GM19328 (cell line): ENCODE data around the gene CETN3.

ENCODE experiments used
- ATAC-seq: cut with Tn5 transposase; IDR thresholded peaks from one replicate; pipeline ENCODE4 v1.9.1; 2021; ENCODE audit warnings: mild to moderate bottlenecking, moderate library complexity; ENCODE audit not compliant: unreplicated experiment

The CETN3 gene

GRCh38 chr5:90409318-90410177, at the start of gene CETN3:
TSS of gene CETN3 (minus strand) at chr5:90409756. CDS start at chr5:90409661, 95 bp downstream.
- peak; percentile 94 for ATAC-seq

GRCh38 chr5:90446961-90447360, 37.4 kb upstream of the CETN3 start:
- ATAC-seq = no peak

GRCh38 chr5:90440644-90441043, 31.1 kb upstream of the CETN3 start:
- no peak for ATAC-seq

- ATAC-seq = no peak
These were observed 28.5 kb upstream of the CETN3 start for GRCh38 chr5:90438100-90438499.

- ATAC-seq = no peak
These were observed 28.1 kb upstream of the CETN3 start for GRCh38 chr5:90437663-90438062.

GRCh38 chr5:90434116-90434714, 24.7 kb upstream of the CETN3 start:
- ATAC-seq = peak; percentile 56

- ATAC-seq = no peak
These were observed 14.7 kb upstream of the CETN3 start for GRCh38 chr5:90424245-90424644.

GRCh38 chr5:90421136-90421535, 11.6 kb upstream of the CETN3 start:
- no peak for ATAC-seq

GRCh38 chr5:90418214-90418613, 8.7 kb upstream of the CETN3 start:
- ATAC-seq = no peak

- ATAC-seq = no peak
These were observed 714 bp upstream of the CETN3 start for GRCh38 chr5:90410178-90410762.

GRCh38 chr5:90408571-90409317, 812 bp downstream of the CETN3 start:
- ATAC-seq = peak; percentile 8

- no peak for ATAC-seq
These were observed 3.1 kb downstream of the CETN3 start for GRCh38 chr5:90406466-90406865.

GRCh38 chr5:90402521-90403255, 6.9 kb downstream of the CETN3 start:
- no peak for ATAC-seq

- ATAC-seq = no peak
These were observed 10.3 kb downstream of the CETN3 start for GRCh38 chr5:90399251-90399650.

- ATAC-seq = no peak
These were observed 10.8 kb downstream of the CETN3 start for GRCh38 chr5:90398726-90399125.

GRCh38 chr5:90395005-90395404, 14.6 kb downstream of the CETN3 start:
- no peak for ATAC-seq

- no peak for ATAC-seq
These were observed 18.6 kb downstream of the CETN3 start for GRCh38 chr5:90390928-90391327.

- no peak for ATAC-seq
These were observed 19.2 kb downstream of the CETN3 start for GRCh38 chr5:90390326-90390725.

GRCh38 chr5:90387508-90387907, 22.0 kb downstream of the CETN3 start:
- ATAC-seq = no peak

GRCh38 chr5:90386099-90386710, 23.4 kb downstream of the CETN3 start:
- no peak for ATAC-seq
